ENCODE data around the gene ESYT2. TPM values are rescaled to one million over a fixed set of nuclear protein-coding genes. Genes with fewer than 3 reads are reported as not detected.

ESYT2 gene
- polyA plus RNA-seq, 1 of the 3 experiments (the other 2 are of a cell fraction), result 34.2 TPM

- Histone ChIP-seq H3K4me1 (ENCODE audit: control insufficient read depth in 1 of 2, insufficient read depth in 2 of 2, low read depth in 1 of 2, low read length in 1 of 2) (peaks cover 7 to 16% of the 10 kb centered on the region in 2 experiments; a peak in 3 of 4 replicates), H3K4me3 (ENCODE audit: low read depth in 2 of 2, low read length in 1 of 2) (no peak overlapping the region), H3K27me3 (ENCODE audit: insufficient read depth) (no peaks in the 10 kb centered on the region), H3K9me2 (no peaks in the 10 kb centered on the region), H4K20me1 (ENCODE audit: insufficient read depth) (peaks cover 5% of the 10 kb centered on the region; the same call in 1 of the 2 replicates), H3F3A (replicated peaks; ENCODE audit: insufficient read depth) (peaks cover 9% of the 10 kb centered on the region), H3K36me3 (replicated peaks in 1 of 2; ENCODE audit: control insufficient read depth in 1 of 2, insufficient read depth in 2 of 2, low read length in 1 of 2) (peaks cover 3 to 25% of the 10 kb centered on the region in 2 experiments), H3K9ac (no peak overlapping the region), H3K79me2 (ENCODE audit: insufficient read depth) (peaks cover 88% of the 10 kb centered on the region), H2AFZ (ENCODE audit: low read depth) (no peak overlapping the region), H3K27ac (ENCODE audit: low read depth in 2 of 2, low read length in 1 of 2) (no peak overlapping the region), H3K4me2 (no peak overlapping the region), H3K9me3 (no peaks in the 10 kb centered on the region)
- WGBS (ENCODE audit: low lambda C conversion rate), result 97% methylated on average over 22 of the region's 22 CpGs
- CTCF ChIA-PET, result interaction anchor here (0.6 kb wide), 2 partner anchors 13 to 40 kb away, joined by 3 read pairs; no protein-coding TSS in a partner anchor
- POLR2A ChIA-PET, result no interaction called here
- no peak for TF ChIP-seq ZBTB33 (IDR thresholded peaks at IDR 0.05; ENCODE audit: borderline replicate concordance, low read depth)
- TF ChIP-seq MEF2A (IDR thresholded peaks at IDR 0.05; ENCODE audit: borderline replicate concordance, low read depth), result no peak
- TF ChIP-seq RCOR1 (IDR thresholded peaks at IDR 0.05; ENCODE audit: low read length), result no peak
- TF ChIP-seq CTCF (IDR thresholded peaks at IDR 0.05), result no peak
- TF ChIP-seq NRF1 (IDR thresholded peaks at IDR 0.05; ENCODE audit: low read depth, low read length), result no peak
- TF ChIP-seq SIN3A (IDR thresholded peaks at IDR 0.05; ENCODE audit: borderline replicate concordance, low read depth, low read length), result no peak
- TF ChIP-seq USF1 (IDR thresholded peaks at IDR 0.05; ENCODE audit: borderline replicate concordance, low read depth), result no peak
- TF ChIP-seq YY1 (IDR thresholded peaks at IDR 0.05; ENCODE audit: low read depth), result no peak
- TF ChIP-seq POLR2AphosphoS5 (IDR thresholded peaks at IDR 0.05; ENCODE audit: low read depth, low read length), result no peak
- no peak for TF ChIP-seq IRF3 (IDR thresholded peaks at IDR 0.05; ENCODE audit: low read depth, low read length)
- no peak for TF ChIP-seq RFX5 (IDR thresholded peaks at IDR 0.05; ENCODE audit: low read length)
- DNase-seq, result no peak
Measured at GRCh38 chr7:158804335-158804734, 25.0 kb downstream of the ESYT2 start.

All from SK-N-SH (cell line).